GM13976 (cell line): ENCODE measurements around the gene ENAM.
"Not testable (repeated sequence)": the region's sequence is repeated elsewhere in the genome, so short reads cannot be mapped to it uniquely, and the experiment has no call there.

Experiments
- DNase-seq: peaks from one replicate; pipeline ENCODE4 v3.0.0; 2012; ENCODE audit warnings: low spot score
- in situ Hi-C: fragments of 300-500 bp; cut with MboI; formaldehyde crosslinking; loops from one replicate; pipeline ENCODE4 v1.12.0; 2022; ENCODE audit warnings: low sequenced_read_pairs, mixed read lengths, inconsistent platforms; ENCODE audit not compliant: unreplicated experiment
- TF ChIP-seq, protein P1 (sequence below): IDR thresholded peaks from 2 replicates; pipeline ENCODE4 v1.5.1; 2012; ENCODE audit warnings: borderline replicate concordance, mild to moderate bottlenecking; ENCODE audit not compliant: insufficient read depth; ENCODE audit errors: extremely low read depth, missing control alignments, control extremely low read depth

The ENAM gene

DNA sequence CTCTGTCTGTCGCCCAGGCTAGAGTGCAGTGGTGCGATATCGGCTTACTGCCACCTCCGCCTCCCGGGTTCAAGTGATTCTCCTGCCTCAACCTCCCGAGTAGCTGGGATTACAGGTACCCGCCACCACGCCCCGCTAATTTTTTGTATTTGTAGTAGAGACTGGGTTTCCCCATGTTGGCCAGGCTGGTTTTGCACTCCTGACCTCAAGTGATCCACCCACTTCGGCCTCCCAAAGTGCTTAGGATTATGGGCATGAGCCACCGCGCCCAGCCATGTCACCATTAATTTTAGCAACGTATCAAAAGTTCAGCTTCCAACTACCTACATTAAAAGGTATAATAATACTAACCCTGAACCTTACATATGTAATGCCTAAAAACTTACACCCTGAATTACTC lies 58.8 kb downstream of the ENAM start:
- TF ChIP-seq, protein P1, sequence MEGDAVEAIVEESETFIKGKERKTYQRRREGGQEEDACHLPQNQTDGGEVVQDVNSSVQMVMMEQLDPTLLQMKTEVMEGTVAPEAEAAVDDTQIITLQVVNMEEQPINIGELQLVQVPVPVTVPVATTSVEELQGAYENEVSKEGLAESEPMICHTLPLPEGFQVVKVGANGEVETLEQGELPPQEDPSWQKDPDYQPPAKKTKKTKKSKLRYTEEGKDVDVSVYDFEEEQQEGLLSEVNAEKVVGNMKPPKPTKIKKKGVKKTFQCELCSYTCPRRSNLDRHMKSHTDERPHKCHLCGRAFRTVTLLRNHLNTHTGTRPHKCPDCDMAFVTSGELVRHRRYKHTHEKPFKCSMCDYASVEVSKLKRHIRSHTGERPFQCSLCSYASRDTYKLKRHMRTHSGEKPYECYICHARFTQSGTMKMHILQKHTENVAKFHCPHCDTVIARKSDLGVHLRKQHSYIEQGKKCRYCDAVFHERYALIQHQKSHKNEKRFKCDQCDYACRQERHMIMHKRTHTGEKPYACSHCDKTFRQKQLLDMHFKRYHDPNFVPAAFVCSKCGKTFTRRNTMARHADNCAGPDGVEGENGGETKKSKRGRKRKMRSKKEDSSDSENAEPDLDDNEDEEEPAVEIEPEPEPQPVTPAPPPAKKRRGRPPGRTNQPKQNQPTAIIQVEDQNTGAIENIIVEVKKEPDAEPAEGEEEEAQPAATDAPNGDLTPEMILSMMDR = no peak
- in situ Hi-C loops = no loop called here
- DNase-seq = no peak

DNA sequence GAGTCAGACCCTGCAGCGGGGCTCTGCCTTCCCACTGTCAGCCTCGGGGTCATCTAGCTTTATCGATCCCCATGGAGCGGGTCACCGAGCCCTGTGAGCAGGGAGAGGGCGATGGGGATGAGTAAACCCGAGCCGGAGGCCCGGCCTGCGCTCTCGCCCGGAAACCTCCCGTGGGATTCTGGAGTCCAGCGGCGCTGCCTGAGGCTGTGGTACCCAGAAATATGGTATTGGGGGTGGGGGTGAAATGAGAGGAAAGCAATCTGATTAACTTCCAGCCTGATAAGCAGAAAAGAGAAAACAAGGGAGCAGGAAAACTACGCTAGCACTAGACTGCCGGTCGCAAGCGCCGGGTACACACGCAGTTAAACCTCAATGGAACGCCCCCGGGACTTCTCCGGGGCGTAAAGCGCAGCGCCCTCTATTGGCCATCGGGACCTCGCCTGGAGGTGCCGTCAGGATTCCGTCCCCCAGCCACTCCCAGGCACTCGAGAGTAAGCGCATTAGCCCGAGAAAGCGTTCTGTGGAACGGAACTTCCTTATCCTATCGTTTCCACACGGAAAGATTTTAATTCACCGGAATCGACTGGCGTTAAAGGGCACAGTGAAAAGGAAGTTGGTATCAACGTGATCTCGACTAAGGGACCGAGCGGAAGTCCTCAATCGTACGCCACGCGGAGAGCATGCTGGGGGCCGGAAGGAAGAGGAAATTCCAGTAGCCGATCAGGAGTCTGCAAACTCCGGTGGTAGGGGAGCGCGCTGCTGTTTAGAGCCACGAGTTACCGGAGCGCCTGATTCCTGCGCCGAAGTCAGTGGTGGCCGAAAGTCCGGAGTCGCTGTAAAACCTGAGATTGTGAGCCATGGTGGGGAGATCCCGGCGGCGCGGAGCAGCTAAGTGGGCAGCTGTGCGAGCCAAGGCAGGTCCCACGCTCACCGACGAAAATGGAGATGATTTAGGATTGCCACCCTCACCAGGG lies 59.6 kb downstream of the ENAM start, which contains the start of gene UTP3:
UTP3 (plus strand) TSS at position 712 of the 974 bp plus-strand sequence; CDS start at position 858, 146 bp downstream.
- TF ChIP-seq, protein P1 = peak; percentile 91
- in situ Hi-C loops = no loop called here
- DNase-seq = peak; percentile 86

DNA sequence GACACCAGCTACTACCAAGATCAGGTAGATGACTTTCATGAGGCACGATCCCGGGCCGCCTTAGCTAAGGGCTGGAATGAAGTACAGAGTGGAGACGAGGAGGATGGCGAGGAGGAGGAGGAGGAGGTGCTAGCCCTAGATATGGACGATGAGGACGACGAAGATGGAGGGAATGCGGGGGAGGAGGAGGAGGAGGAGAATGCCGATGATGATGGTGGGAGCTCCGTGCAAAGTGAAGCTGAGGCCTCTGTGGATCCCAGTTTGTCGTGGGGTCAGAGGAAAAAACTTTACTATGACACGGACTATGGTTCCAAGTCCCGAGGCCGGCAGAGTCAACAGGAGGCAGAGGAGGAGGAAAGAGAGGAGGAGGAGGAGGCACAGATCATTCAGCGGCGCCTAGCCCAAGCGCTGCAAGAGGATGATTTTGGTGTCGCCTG lies 60.3 kb downstream of the ENAM start:
- DNase-seq = no peak
- in situ Hi-C loops = no loop called here
- TF ChIP-seq, protein P1 = no peak

DNA sequence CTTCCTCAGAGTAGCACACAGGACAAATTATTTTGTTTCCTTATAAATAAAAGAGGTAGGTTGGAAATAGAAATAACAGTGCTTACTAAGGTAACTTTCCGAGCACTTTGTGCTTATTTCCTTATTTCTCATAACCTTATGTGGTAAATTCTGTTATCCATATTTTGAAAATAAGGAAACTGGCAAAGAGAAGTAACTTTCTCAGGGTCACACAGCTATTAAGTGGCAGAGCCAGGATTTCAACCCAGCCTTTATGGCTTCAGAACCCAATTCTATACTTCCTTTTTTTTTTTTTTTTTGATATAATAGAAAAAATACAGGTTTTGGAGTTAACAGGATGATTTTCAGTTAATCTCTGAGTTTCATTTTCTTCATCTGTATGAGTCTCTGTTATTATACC lies 63.1 kb downstream of the ENAM start:
- in situ Hi-C loops = no loop called here
- TF ChIP-seq, protein P1 = no peak

DNA sequence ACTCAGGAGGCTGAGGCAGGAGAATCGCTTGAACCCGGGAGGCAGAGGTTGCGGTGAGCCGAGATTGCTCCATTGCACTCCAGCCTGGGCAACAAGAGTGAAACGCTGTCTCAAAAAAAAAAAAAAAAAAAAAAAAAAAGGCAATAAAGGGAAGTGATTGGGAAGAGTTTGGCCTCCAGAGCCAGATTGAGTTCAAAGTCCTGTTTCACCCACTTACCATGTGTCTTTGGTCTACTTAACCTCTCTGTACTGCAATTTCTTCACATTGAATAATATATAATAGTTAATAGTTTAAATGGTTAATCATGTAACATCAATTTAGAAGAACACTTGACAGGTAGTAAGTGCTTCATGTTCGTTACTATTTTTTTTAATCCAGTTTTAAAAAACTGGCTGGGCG lies 66.1 kb downstream of the ENAM start:
- DNase-seq, in situ Hi-C loops: not testable (repeated sequence)

More for the DNA sequence above, 63.1 kb downstream of the ENAM start:
- DNase-seq = no peak
